Measurements from ENCODE around the gene SMYD1.
A peak's percentile ranks its signal among the peaks of the same experiment; 100 is the strongest.

SMYD1 gene

DNA sequence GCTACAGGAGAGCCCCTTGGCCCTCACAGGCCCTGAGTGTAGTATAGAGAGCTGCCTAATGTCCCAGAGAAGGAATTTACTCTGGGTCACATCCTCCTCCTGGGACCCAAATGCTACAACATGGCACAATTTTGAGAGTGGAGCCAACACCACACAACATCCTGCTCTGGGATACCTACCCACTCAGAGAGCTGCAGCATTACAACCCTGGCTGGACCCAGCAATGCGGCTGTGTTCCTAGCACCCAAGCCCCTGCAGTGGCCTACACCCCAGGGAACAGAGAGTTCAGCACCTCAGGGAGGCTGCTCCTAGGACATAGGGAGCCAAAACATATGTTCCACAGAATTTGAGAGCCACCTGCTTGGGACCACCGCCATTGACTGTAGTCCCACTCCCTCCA, 79.5 kb downstream of the SMYD1 start:
- ATAC-seq, result no peak

- ATAC-seq, result no peak
Measured at GRCh38 chr2:88148929-88149438, 81.4 kb downstream of the SMYD1 start.

DNA sequence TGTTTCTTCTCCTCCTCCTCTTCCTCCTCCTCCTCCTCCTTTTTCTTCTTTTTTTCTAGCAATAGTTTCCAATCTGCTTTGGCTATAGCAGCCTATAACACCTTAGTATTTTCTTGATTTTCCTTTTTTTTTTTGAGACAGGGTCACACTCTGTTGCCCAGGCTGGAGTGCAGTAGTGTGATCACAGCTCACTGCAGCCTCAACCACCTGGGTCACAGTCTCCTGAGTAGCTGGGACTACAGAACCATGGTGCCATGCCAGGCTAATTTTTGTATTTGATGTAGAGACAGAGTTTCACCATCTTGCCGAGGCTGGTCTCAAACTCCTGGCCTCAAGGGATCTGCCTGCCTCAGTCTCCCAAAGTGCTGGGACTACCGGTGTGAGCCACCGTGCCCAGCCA, 91.9 kb downstream of the SMYD1 start:
- no peak for ATAC-seq

DNA sequence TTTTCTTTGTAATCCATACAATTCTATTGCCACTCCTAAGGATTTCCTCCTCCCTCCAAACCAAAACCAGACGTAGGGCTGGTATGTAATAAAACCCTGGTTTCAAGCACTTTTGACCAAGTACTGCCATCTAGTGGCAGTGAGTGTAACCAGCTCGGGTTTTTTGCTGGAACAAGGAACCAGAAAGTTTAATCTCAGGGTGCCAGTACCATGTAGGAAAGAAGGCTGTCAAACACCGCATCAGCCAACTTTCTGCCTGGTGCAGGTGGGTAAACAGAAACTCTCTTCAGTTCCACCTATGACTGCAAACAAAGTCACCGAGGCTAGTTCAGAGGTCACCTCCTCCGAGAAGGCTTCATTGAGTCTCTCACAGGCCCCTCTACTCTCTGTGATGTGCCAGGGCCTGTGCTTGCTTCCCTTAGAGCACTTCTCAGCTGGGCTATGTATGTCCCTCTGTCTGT, 92.4 kb downstream of the SMYD1 start:
- ATAC-seq, result peak; percentile 46 to 59

- no peak for ATAC-seq
Measured at GRCh38 chr2:88160517-88160916, 92.9 kb downstream of the SMYD1 start.

DNA sequence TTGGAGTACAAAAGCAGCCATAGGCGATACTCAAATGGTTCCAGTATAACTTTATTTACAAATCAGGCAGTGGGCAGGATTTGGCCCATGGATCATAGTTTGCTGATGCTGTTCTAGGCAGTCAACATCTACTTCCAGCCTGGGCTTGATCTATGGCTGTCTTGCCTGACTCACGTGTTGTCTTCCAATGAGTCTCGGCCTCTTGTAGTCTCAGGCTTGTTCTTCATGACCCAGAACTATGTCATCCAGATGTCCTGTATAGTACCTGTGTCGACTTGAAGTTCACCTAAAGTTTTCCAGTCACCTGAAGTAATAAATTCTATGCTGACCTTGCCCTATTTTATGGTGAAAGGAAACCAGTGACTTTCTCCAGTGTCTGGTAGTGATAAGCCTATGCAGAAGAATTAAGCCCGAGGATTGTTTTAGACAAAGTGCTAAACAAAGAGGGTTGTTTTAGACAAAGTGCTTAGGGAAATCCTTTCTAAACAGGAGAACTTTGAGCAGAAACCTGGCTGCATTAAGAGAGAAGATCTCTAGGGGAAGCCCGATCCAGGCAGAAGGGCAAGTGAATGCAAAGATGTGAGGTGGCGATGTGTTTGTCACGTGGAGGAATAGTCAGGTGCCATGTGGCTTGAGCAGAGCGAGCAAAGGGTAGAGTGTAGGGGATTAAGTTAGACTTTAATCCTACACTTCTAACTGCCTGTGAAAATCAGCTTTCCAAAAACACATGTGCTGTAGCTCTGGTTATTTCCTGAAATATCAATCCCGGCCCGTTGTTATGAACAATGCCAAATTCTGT, 94.0 kb downstream of the SMYD1 start:
- ATAC-seq, result no peak

Measured in activated CD4-positive, CD25-positive, alpha-beta regulatory T cell treated with anti-CD3 and anti-CD28 coated beads, Interleukin-2, amount 50 U/mL, for 24 hours (primary cell).